SK-N-SH treated with all-trans-retinoic acid at 6 μM for 48 hours (cell line): Measurements from ENCODE around the gene DOLPP1.

Experiments used
- ATAC-seq: fragments of 200-7000 bp; cut with Tn5 transposase; 3 replicates; pipeline ENCODE4 v1.9.1; 2020; ENCODE audit warnings: mild to moderate bottlenecking, moderate library complexity
- ARNTL ChIP-seq: fragments of 450-650 bp; formaldehyde crosslinking; IDR thresholded peaks from 2 replicates; pipeline ENCODE4 v1.5.0; 2020; ENCODE audit warnings: low read depth, mild to moderate bottlenecking, moderate library complexity, borderline replicate concordance
- BACH2 ChIP-seq: fragments of 250-450 bp; sonication (Bioruptor Pico); IDR thresholded peaks from 2 replicates; pipeline ENCODE4 v1.9.0; 2021; ENCODE audit warnings: mild to moderate bottlenecking, borderline replicate concordance
- CSDC2 ChIP-seq: fragments of 250-450 bp; sonication (Bioruptor Pico); IDR thresholded peaks from 2 replicates; pipeline ENCODE4 v1.5.0; 2020; ENCODE audit warnings: mild to moderate bottlenecking, moderate library complexity
- ESRRG ChIP-seq: fragments of 250-450 bp; sonication (Bioruptor Pico); IDR thresholded peaks from 2 replicates; pipeline ENCODE4 v1.6.1; 2021; ENCODE audit warnings: mild to moderate bottlenecking
- GLIS3 ChIP-seq: fragments of 250-450 bp; sonication (Bioruptor Pico); IDR thresholded peaks from 2 replicates; pipeline ENCODE4 v1.5.0; 2020; ENCODE audit warnings: mild to moderate bottlenecking, moderate library complexity
- ISL1 ChIP-seq: fragments of 250-450 bp; sonication (Bioruptor Pico); IDR thresholded peaks from 2 replicates; pipeline ENCODE4 v2.1.2; 2022; ENCODE audit warnings: mild to moderate bottlenecking, moderate library complexity
- OSR1 ChIP-seq: fragments of 250-450 bp; sonication (Bioruptor Pico); IDR thresholded peaks from 2 replicates; pipeline ENCODE4 v1.8.0; 2022; ENCODE audit warnings: moderate library complexity, mild to moderate bottlenecking, inconsistent platforms
- POU6F1 ChIP-seq: fragments of 250-450 bp; sonication (Bioruptor Pico); IDR thresholded peaks from 2 replicates; pipeline ENCODE4 v1.8.0; 2021; ENCODE audit warnings: low read depth, mild to moderate bottlenecking, moderate library complexity, borderline replicate concordance
- PPARA ChIP-seq: fragments of 250-450 bp; sonication (Bioruptor Pico); IDR thresholded peaks from 2 replicates; pipeline ENCODE4 v1.5.0; 2020; ENCODE audit warnings: mild to moderate bottlenecking, borderline replicate concordance
- RARB ChIP-seq: fragments of 250-450 bp; sonication (Bioruptor Pico); IDR thresholded peaks from 2 replicates; pipeline ENCODE4 v1.8.0; 2021; ENCODE audit warnings: mild to moderate bottlenecking, moderate library complexity
- SNAI2 ChIP-seq: fragments of 250-450 bp; sonication (Bioruptor Pico); IDR thresholded peaks from 2 replicates; pipeline ENCODE4 v1.5.0; 2020; ENCODE audit warnings: mild to moderate bottlenecking, moderate library complexity
- TCF4 ChIP-seq: fragments of 250-450 bp; sonication (Bioruptor Pico); IDR thresholded peaks from 2 replicates; pipeline ENCODE4 v1.8.0; 2021; ENCODE audit warnings: mild to moderate bottlenecking, moderate library complexity, borderline replicate concordance
- TOX ChIP-seq: fragments of 250-450 bp; sonication (Bioruptor Pico); IDR thresholded peaks from 2 replicates; pipeline ENCODE4 v1.8.0; 2021; ENCODE audit warnings: mild to moderate bottlenecking, moderate library complexity, borderline replicate concordance
- TSHZ2 ChIP-seq: fragments of 250-450 bp; sonication (Bioruptor Pico); IDR thresholded peaks from 2 replicates; pipeline ENCODE4 v1.5.0; 2020; ENCODE audit warnings: mild to moderate bottlenecking, moderate library complexity
- ZC3H10 ChIP-seq: fragments of 250-450 bp; sonication (Bioruptor Pico); IDR thresholded peaks from 2 replicates; pipeline ENCODE4 v1.5.1; 2021; ENCODE audit warnings: mild to moderate bottlenecking, moderate library complexity
- ZFP3 ChIP-seq: fragments of 250-450 bp; sonication (Bioruptor Pico); IDR thresholded peaks from 2 replicates; pipeline ENCODE4 v1.5.0; 2020; ENCODE audit warnings: mild to moderate bottlenecking, moderate library complexity
- ZFP30 ChIP-seq: fragments of 450-650 bp; formaldehyde crosslinking; IDR thresholded peaks from 2 replicates; pipeline ENCODE4 v1.5.0; 2022; ENCODE audit warnings: mild to moderate bottlenecking, moderate library complexity
- ZNF565 ChIP-seq: fragments of 450-650 bp; formaldehyde crosslinking; conservative IDR thresholded peaks from 2 replicates; pipeline ENCODE4 v1.5.0; 2020; ENCODE audit warnings: low read depth, mild to moderate bottlenecking, moderate library complexity
- ZNF8 ChIP-seq: fragments of 450-650 bp; formaldehyde crosslinking; IDR thresholded peaks from 2 replicates; pipeline ENCODE4 v1.5.0; 2020; ENCODE audit warnings: mild to moderate bottlenecking, moderate library complexity
- TF ChIP-seq, protein P1 (sequence below): fragments of 250-450 bp; sonication (Bioruptor Pico); IDR thresholded peaks from 2 replicates; pipeline ENCODE4 v1.8.0; 2020; ENCODE audit warnings: mild to moderate bottlenecking, moderate library complexity, borderline replicate concordance
- TF ChIP-seq, protein P2 (sequence below): fragments of 250-450 bp; sonication (Bioruptor Pico); IDR thresholded peaks from 2 replicates; pipeline ENCODE4 v1.5.1; 2021; ENCODE audit warnings: mild to moderate bottlenecking, moderate library complexity

Gene DOLPP1

GRCh38 chr9:129104051-129104450 lies 23.1 kb downstream of the DOLPP1 start:
- TF ChIP-seq RARB (CRISPR knock-in tag) (no peak), ZC3H10 (CRISPR knock-in tag) (no peak), BACH2 (no peak), OSR1 (CRISPR knock-in tag) (no peak), ESRRG (CRISPR knock-in tag) (no peak), SNAI2 (no peak), ZFP30 (CRISPR knock-in tag) (no peak), TSHZ2 (CRISPR knock-in tag) (no peak), ARNTL (CRISPR knock-in tag) (no peak), ZNF565 (CRISPR knock-in tag) (no peak), CSDC2 (CRISPR knock-in tag) (no peak), TOX (CRISPR knock-in tag) (no peak), GLIS3 (CRISPR knock-in tag) (no peak)
- TF ChIP-seq, protein P1, sequence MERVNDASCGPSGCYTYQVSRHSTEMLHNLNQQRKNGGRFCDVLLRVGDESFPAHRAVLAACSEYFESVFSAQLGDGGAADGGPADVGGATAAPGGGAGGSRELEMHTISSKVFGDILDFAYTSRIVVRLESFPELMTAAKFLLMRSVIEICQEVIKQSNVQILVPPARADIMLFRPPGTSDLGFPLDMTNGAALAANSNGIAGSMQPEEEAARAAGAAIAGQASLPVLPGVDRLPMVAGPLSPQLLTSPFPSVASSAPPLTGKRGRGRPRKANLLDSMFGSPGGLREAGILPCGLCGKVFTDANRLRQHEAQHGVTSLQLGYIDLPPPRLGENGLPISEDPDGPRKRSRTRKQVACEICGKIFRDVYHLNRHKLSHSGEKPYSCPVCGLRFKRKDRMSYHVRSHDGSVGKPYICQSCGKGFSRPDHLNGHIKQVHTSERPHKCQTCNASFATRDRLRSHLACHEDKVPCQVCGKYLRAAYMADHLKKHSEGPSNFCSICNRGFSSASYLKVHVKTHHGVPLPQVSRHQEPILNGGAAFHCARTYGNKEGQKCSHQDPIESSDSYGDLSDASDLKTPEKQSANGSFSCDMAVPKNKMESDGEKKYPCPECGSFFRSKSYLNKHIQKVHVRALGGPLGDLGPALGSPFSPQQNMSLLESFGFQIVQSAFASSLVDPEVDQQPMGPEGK (CRISPR knock-in tag): no peak
- TF ChIP-seq, all 23 proteins: peak for 0
- ATAC-seq: no peak

GRCh38 chr9:129105857-129106694 lies 25.2 kb downstream of the DOLPP1 start:
- TF ChIP-seq ZC3H10 (CRISPR knock-in tag): no peak
- no peak for TF ChIP-seq POU6F1
- no peak for TF ChIP-seq ZFP30 (CRISPR knock-in tag)
- no peak for TF ChIP-seq TCF4
- TF ChIP-seq ZNF8 (CRISPR knock-in tag): no peak
- no peak for ATAC-seq

DNA sequence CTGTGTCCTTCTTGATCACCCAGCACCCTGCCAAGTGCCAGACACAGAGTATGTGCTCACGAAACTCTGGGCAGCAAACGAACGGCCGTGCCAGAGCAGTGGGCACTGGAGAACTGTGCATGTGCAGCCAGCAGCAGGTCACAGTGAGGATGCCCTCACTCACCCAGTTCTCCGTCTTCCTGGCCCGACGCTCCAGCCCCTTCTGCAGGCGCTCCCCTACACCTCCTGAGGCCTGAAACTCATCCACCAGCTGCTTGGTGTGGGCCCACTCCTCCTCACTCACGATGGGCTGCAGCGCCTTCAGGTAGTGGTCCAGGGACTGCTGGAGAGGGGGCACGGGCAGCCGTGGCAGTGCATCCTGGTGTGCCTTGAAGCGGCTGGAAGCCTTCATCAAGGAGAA lies 26.7 kb downstream of the DOLPP1 start:
- no peak for ATAC-seq
- TF ChIP-seq PPARA (CRISPR knock-in tag) (no peak), RARB (CRISPR knock-in tag) (no peak), ZFP30 (CRISPR knock-in tag) (no peak)

DNA sequence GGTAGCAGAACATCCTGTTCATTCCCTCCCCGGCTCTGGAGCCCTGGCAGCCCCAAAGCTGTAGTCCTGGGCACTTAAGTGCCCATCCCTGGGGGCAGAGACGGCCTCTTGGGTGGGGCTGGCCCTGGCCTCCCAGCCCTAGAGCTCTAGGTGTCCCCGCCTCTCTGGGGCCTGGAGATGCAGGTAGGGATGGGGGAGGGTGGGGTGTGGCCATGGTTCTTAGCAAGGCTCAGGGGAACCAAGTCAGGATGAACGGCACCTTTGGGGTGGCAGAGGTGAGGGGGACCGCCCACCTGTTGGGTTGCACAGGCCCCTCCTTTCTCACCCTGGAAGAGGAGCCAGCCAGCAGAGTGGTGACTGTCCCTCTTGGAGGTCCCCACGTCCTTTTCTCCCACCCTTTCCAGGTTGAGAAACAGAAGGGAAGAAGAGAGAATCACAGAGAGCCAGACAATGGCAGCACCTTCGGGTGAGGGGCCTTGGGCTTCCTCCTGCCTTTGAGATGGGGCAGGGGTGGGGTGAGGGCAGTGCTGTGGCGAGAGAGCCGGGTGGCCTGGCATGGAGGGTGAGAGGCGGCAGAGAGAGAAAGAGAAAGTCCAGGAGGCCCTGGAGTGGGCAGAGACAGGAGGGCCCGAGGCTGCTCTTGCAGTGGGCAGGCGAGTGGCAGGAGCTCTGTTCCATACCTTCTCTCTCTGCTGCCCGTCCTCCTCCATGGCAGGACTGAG lies 27.3 kb downstream of the DOLPP1 start:
- ATAC-seq: no peak
- TF ChIP-seq ZFP3 (CRISPR knock-in tag) (no peak), RARB (CRISPR knock-in tag) (no peak), TCF4 (no peak), PPARA (CRISPR knock-in tag) (no peak), GLIS3 (CRISPR knock-in tag) (no peak), CSDC2 (CRISPR knock-in tag) (no peak), ISL1 (CRISPR knock-in tag) (no peak), ZFP30 (CRISPR knock-in tag) (no peak)
- TF ChIP-seq, protein P2, sequence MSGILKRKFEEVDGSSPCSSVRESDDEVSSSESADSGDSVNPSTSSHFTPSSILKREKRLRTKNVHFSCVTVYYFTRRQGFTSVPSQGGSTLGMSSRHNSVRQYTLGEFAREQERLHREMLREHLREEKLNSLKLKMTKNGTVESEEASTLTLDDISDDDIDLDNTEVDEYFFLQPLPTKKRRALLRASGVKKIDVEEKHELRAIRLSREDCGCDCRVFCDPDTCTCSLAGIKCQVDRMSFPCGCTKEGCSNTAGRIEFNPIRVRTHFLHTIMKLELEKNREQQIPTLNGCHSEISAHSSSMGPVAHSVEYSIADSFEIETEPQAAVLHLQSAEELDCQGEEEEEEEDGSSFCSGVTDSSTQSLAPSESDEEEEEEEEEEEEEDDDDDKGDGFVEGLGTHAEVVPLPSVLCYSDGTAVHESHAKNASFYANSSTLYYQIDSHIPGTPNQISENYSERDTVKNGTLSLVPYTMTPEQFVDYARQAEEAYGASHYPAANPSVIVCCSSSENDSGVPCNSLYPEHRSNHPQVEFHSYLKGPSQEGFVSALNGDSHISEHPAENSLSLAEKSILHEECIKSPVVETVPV (CRISPR knock-in tag): no peak
